Endothelial cell of umbilical vein (primary cell): ENCODE results near the gene NINL.

Source experiments
- EZH2 ChIP-seq: IDR thresholded peaks from 2 replicates; pipeline ENCODE4 v1.6.1; 2012; ENCODE audit warnings: borderline replicate concordance, low read depth, mild to moderate bottlenecking, moderate library complexity, low read length, inconsistent platforms; ENCODE audit not compliant: severe bottlenecking
- FOS ChIP-seq: IDR thresholded peaks from 2 replicates; pipeline ENCODE4 v1.6.1; 2011; ENCODE audit warnings: mild to moderate bottlenecking, low read length, moderate library complexity, borderline replicate concordance; ENCODE audit not compliant: insufficient read depth
- JUN ChIP-seq: IDR thresholded peaks from 2 replicates; pipeline ENCODE4 v1.6.1; 2011; ENCODE audit warnings: borderline replicate concordance, low read depth; ENCODE audit not compliant: insufficient read length, insufficient read depth
- POLR2A ChIP-seq: IDR thresholded peaks from 2 replicates; pipeline ENCODE4 v1.6.1; 2012; ENCODE audit warnings: low read depth, mild to moderate bottlenecking, control low read depth, low read length
- POLR2AphosphoS5 ChIP-seq: IDR thresholded peaks from 2 replicates; pipeline ENCODE4 v1.6.1; 2012; ENCODE audit warnings: low read depth, mild to moderate bottlenecking, control low read depth, low read length, moderate library complexity; ENCODE audit not compliant: insufficient read depth
- TF ChIP-seq, protein P1 (sequence below), 2 donors: IDR thresholded peaks; 1 replicate in 1 of 2; 2 replicates in 1 of 2; pipeline ENCODE4 v1.5.1; 2011; ENCODE audit warnings: low read length in 2 of 2, mild to moderate bottlenecking in 2 of 2, moderate library complexity in 2 of 2, control low read depth in 1 of 2, inconsistent platforms in 1 of 2, low read depth in 1 of 2; ENCODE audit not compliant: insufficient read depth in 1 of 2; ENCODE audit errors: extremely low read depth in 1 of 2
- TF ChIP-seq, protein P2 (sequence below): IDR thresholded peaks from 2 replicates; pipeline ENCODE4 v1.6.1; 2011; ENCODE audit not compliant: insufficient read depth, insufficient read length

DNA sequence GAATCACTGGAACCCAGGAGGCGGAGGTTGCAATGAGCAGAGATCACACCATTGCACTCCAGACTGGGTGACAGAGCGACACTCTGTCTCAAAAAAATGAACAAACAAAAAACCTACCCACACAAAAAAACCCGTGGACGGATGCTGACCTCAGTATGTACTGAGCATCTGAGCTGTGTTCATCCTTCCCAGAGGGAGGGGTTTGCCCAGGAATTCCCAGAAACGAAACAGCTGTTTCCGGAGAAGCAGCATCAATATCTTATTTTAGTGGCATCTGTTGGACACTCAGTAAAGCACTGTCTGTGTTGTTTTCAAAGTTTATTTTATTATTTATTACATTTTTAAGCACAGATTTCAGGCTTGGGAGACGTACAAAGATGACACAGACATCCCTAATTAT lies 19.8 kb upstream of the NINL start:
- no peak for TF ChIP-seq POLR2A
- TF ChIP-seq, protein P1, sequence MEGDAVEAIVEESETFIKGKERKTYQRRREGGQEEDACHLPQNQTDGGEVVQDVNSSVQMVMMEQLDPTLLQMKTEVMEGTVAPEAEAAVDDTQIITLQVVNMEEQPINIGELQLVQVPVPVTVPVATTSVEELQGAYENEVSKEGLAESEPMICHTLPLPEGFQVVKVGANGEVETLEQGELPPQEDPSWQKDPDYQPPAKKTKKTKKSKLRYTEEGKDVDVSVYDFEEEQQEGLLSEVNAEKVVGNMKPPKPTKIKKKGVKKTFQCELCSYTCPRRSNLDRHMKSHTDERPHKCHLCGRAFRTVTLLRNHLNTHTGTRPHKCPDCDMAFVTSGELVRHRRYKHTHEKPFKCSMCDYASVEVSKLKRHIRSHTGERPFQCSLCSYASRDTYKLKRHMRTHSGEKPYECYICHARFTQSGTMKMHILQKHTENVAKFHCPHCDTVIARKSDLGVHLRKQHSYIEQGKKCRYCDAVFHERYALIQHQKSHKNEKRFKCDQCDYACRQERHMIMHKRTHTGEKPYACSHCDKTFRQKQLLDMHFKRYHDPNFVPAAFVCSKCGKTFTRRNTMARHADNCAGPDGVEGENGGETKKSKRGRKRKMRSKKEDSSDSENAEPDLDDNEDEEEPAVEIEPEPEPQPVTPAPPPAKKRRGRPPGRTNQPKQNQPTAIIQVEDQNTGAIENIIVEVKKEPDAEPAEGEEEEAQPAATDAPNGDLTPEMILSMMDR (IDR thresholded peaks at IDR 0.05; ENCODE audit: extremely low read depth in 1 of 2, insufficient read depth in 1 of 2, low read depth in 1 of 2, low read length in 2 of 2) = no peak
- no peak for TF ChIP-seq POLR2AphosphoS5
- TF ChIP-seq, protein P2, sequence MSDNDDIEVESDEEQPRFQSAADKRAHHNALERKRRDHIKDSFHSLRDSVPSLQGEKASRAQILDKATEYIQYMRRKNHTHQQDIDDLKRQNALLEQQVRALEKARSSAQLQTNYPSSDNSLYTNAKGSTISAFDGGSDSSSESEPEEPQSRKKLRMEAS = no peak
- TF ChIP-seq JUN = no peak
- TF ChIP-seq EZH2 = no peak
- no peak for TF ChIP-seq FOS
